GM12801 (cell line): ENCODE data around the gene BCL11B.

Source experiments
- TF ChIP-seq, protein P1 (sequence below): IDR thresholded peaks from one replicate; pipeline ENCODE4 v1.5.1; 2011; ENCODE audit warnings: control low read depth; ENCODE audit not compliant: insufficient read length; ENCODE audit errors: extremely low read depth

Gene BCL11B

DNA sequence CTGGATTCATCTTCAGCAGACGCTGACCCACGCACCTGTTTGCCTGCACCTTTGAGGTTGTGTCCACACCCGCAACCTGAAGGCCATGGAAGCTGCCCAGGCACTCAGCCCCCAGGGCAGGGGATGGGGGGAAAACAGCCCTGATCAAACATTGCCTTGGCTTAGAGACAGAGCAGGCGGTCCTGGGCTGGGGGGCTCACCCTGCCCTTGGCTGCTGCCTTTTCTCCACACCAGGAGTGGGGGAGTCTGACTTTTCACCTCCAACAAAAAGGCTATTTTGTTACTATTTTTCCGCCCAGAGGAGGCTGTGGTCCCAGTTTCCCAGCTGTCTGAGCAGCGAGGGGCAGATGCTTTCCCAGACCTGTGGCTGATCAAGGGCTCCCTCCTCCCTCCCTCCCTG is 24.2 kb downstream of the BCL11B start:
- TF ChIP-seq, protein P1, sequence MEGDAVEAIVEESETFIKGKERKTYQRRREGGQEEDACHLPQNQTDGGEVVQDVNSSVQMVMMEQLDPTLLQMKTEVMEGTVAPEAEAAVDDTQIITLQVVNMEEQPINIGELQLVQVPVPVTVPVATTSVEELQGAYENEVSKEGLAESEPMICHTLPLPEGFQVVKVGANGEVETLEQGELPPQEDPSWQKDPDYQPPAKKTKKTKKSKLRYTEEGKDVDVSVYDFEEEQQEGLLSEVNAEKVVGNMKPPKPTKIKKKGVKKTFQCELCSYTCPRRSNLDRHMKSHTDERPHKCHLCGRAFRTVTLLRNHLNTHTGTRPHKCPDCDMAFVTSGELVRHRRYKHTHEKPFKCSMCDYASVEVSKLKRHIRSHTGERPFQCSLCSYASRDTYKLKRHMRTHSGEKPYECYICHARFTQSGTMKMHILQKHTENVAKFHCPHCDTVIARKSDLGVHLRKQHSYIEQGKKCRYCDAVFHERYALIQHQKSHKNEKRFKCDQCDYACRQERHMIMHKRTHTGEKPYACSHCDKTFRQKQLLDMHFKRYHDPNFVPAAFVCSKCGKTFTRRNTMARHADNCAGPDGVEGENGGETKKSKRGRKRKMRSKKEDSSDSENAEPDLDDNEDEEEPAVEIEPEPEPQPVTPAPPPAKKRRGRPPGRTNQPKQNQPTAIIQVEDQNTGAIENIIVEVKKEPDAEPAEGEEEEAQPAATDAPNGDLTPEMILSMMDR, result no peak

DNA sequence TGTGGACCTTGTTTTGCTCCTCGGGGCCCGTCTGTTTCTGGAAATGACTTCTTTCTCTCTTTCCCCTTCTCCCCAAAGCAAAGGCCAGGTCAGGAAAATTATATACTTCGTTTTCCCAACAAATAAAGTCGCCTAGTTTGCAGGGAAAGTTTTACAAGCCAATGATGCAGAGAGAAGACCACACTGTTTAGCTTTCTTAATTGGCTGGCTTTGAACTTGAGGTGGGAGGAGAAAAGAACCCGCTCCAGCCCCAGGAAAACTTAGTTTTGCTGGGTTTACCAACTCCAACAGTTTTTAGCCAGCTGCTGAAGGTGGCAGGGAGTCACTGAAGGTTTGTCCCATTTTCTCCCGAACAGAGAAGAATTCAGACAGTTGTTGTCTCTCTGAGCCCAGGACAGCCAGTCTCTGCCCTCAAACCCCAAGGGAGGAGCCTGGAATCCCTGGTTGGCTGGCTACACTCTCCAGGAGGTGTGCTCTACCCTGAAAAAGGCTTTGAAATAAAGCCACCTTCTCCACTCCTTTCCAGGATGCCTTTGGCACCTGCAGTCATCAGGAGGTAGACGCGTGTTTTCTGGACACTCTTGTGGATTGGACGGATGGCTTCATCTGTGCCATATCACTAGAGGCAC is 24.8 kb downstream of the BCL11B start:
- TF ChIP-seq, protein P1, result no peak

DNA sequence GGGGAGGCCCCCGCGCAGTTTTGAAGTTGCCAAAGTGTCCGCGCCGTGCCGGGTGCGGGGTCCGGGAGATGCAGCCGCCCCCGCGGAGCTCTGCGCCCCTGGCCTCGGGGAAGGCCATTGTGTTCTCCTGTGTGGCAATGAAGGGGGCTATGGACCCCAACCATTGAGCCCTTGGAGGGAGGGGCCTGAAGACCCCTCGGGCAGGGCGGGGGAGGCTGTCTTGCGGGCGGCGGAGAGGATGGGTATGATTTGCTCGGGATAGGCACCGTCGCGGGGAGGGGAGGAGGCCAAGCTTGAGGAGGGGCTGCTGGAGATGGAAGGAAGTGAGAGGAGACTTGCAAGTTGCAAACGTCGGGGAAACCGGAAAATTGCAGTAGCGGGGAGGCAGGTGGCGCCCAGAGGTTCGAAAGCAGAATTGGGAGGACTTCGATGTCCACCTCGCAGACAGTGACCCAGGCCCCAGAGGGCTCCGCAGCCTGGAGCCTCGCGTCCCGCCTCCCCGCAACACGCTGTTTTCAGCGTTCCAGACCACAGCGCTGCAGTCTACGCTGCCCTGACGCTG is 25.4 kb downstream of the BCL11B start:
- TF ChIP-seq, protein P1, result no peak

DNA sequence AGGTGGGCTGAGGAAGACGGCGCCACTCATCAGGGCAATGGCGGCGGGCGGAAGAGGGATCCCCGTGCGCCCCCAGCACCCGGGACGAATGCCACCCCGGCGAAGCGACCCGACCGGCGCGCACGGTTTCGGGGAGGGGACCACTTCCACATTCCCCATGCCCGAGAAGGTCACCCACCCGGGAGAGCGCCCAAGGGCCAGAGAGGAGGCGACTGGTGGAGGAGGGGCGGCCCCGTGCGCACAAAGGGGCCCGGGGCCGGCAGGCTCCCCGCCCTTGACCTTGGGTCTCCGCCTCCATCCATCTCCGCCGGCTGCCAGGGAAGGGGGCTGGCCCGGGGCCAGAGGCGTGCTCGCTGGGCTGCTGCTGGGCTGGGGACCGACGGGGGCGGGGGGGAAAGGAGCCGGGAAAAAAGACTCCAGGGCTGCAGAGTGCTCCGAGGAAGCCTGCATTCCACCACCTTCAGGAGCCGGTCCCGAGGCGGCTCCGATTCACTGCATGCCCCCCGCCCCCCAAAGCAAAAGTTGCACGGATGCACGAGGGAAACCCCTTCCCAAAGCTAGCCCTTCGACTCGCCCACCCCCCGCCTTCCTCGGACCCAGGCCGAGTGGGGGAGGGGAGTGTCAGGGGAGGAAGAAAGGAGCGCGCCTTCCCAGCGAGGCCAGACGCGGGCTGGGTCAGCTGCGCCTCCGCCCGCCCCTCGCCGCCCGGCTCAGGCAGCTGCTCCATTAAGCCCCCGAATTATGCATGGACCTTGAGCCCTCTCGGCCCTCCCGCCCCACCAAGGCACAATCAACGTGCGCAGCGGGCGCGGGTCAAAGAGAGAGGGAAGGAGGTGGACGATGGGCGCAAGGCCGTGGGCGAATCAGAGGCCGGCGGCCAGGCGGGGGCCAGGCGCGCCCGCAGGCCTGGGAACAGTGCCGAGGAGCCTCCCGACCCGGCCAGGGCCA is 26.2 kb downstream of the BCL11B start:
- TF ChIP-seq, protein P1, result no peak

DNA sequence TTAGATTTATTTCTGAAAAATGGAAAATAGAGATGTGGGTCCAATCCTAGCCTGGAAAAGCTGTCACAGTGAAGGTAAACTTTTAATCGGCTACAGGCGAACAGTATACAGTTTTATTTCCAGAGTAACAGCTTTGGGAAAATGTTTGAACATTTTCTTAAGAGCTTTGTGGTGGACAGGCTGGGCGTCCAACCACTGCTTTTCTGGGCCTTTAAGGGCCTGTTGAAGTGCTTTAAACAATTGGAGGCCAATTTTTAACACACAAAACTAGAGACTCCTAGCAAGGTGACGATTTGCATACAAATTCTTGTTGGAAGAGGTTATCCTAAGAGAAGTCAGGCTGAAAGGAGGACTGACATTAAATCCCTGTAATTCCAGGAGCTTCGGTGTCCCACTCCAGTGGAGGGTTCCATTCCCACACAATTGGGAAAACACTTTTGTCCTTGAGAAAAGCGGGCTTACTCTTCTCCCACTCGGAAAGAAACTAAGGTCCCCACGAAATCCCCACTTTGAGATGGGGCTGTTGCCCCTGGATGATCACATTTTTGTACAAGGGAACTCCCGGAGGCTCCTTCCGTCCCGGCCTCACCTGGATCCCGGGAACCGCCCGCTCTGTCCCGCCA is 26.9 kb downstream of the BCL11B start:
- TF ChIP-seq, protein P1, result no peak

DNA sequence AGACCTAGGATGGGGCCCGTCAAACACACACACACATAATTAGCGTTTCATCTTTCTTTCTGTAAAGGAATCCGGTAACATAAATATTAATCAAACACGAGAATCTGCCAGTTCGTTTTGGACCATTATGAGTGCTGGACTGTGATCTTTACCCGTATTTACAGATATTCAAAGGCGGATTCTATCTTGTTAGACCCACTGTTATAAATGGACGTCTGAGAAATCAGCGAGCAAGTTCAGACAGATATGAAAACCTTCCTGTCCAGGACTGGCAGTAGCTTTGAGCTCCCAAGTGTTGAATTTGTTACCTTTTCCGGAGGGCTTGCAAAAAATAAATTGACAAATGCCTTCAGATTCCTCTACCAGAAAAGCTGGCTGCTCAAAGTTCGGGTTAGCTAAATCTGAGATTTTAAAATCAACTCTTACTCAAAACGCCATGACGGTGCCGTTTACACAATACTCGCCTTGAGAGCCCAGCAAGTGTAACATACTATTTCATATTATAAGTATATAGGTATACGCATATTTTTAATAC is 27.6 kb downstream of the BCL11B start:
- TF ChIP-seq, protein P1, result no peak
